ENCODE measurements around the gene SAMD3. TPM values are rescaled to one million over a fixed set of nuclear protein-coding genes. Genes with fewer than 3 reads are reported as not detected.
"Not testable (repeated sequence)": the region's sequence is repeated elsewhere in the genome, so short reads cannot be mapped to it uniquely, and the experiment has no call there.

SAMD3 gene
- total RNA-seq, 1 experiment from 2014 or later: 7.5 TPM

- TF ChIP-seq MAX (IDR thresholded peaks at IDR 0.05): no peak; the same call in 1 of the 2 replicates
Observed at GRCh38 chr6:130178692-130179091, 44.1 kb downstream of the SAMD3 start (continued).

- CTCF ChIA-PET: no interaction called here
- no peak overlapping the region for H3K27ac ChIP-seq (ENCODE audit: low read depth, low read length)
- H3K9me2 ChIP-seq (ENCODE audit: insufficient read depth): no peaks in the 10 kb centered on the region
- intact Hi-C loops (cut with micrococcal nuclease): no loop called here
- H3K4me3 ChIP-seq (replicated peaks in 1 of 2; ENCODE audit: low read depth in 1 of 2, low read length in 2 of 2): no peak overlapping the region
- DNase-seq (ENCODE audit: low read depth, low spot score) (no peak), ATAC-seq (no peak)
- no peaks in the 10 kb centered on the region for H3K9me3 ChIP-seq (ENCODE audit: control insufficient read depth in 1 of 2, insufficient read depth in 1 of 2, low read depth in 1 of 2, low read length in 2 of 2)
- H2AFZ ChIP-seq (ENCODE audit: low read depth, low read length, poor library complexity, severe bottlenecking): no peak overlapping the region
- POLR2A ChIA-PET: no interaction called here
- H3K4me2 ChIP-seq (ENCODE audit: low read length): no peak overlapping the region
- H3K79me2 ChIP-seq (ENCODE audit: insufficient read depth, low read length): no peaks in the 10 kb centered on the region
- peaks cover 11 to 13% of the 10 kb centered on the region in 2 experiments for H3K4me1 ChIP-seq (ENCODE audit: control insufficient read depth in 1 of 2, insufficient read depth in 2 of 2, low read length in 2 of 2)
- H3K27me3 ChIP-seq (ENCODE audit: insufficient read depth, low read length): no peaks in the 10 kb centered on the region
- H3K9ac ChIP-seq (ENCODE audit: low read length): no peak overlapping the region
- no peaks in the 10 kb centered on the region for H4K20me1 ChIP-seq (ENCODE audit: insufficient read depth)
- TF ChIP-seq ELF1 (IDR thresholded peaks at IDR 0.05; ENCODE audit: borderline replicate concordance, low read depth) (no peak), POLR2AphosphoS5 (IDR thresholded peaks at IDR 0.05; ENCODE audit: low read depth, low read length) (no peak), YY1 (IDR thresholded peaks at IDR 0.05; ENCODE audit: extremely low read depth, insufficient replicate concordance, low read depth, low read length) (no peak), TCF7L2 (IDR thresholded peaks at IDR 0.05; ENCODE audit: borderline replicate concordance, extremely low read depth, insufficient read depth, insufficient read length) (no peak), REST (IDR thresholded peaks at IDR 0.05; ENCODE audit: low read depth) (no peak), ZBTB33 (IDR thresholded peaks at IDR 0.05; ENCODE audit: extremely low read depth, insufficient replicate concordance, low read length) (no peak), JUND (IDR thresholded peaks at IDR 0.05) (no peak), ZFX (IDR thresholded peaks at IDR 0.05) (no peak), CEBPB (IDR thresholded peaks at IDR 0.05; ENCODE audit: low read depth) (no peak), EGR1 (IDR thresholded peaks at IDR 0.05; ENCODE audit: low read depth) (no peak), CBX3 (IDR thresholded peaks at IDR 0.05; ENCODE audit: low read depth) (no peak)
- RAD21 ChIA-PET (ENCODE audit: low non-redundant PET in 1 of 2, low total read pairs in 2 of 2, uncharacterized antibody in 2 of 2, unreplicated experiment in 2 of 2): no interaction called here
- no TSS peak for BruUV-seq (replicated peaks)
- no peaks in the 10 kb centered on the region for H3K36me3 ChIP-seq (ENCODE audit: control insufficient read depth in 1 of 2, insufficient read depth in 2 of 2, low read length in 2 of 2)
Observed at GRCh38 chr6:130176378-130176777, 46.4 kb downstream of the SAMD3 start.

GRCh38 chr6:130173377-130174004 lies 49.3 kb downstream of the SAMD3 start:
- BruUV-seq (replicated peaks); H2AFZ ChIP-seq (ENCODE audit: low read depth, low read length, poor library complexity, severe bottlenecking); H3K36me3 ChIP-seq (ENCODE audit: control insufficient read depth in 1 of 2, insufficient read depth in 2 of 2, low read length in 2 of 2); H3K27me3 ChIP-seq (ENCODE audit: insufficient read depth, low read length); H3K4me3 ChIP-seq (replicated peaks in 1 of 2; ENCODE audit: low read depth in 1 of 2, low read length in 2 of 2); H3K9me3 ChIP-seq (ENCODE audit: control insufficient read depth in 1 of 2, insufficient read depth in 1 of 2, low read depth in 1 of 2, low read length in 2 of 2); H3K79me2 ChIP-seq (ENCODE audit: insufficient read depth, low read length); H3K27ac ChIP-seq (ENCODE audit: low read depth, low read length); CTCF ChIA-PET; H3K9me2 ChIP-seq (ENCODE audit: insufficient read depth); ATAC-seq; POLR2A ChIA-PET; H3K4me2 ChIP-seq (ENCODE audit: low read length); H3K9ac ChIP-seq (ENCODE audit: low read length); RAD21 ChIA-PET (ENCODE audit: low non-redundant PET in 1 of 2, low total read pairs in 2 of 2, uncharacterized antibody in 2 of 2, unreplicated experiment in 2 of 2); H4K20me1 ChIP-seq (ENCODE audit: insufficient read depth); H3K4me1 ChIP-seq (ENCODE audit: control insufficient read depth in 1 of 2, insufficient read depth in 2 of 2, low read length in 2 of 2); DNase-seq (ENCODE audit: low read depth, low spot score); intact Hi-C loops (cut with micrococcal nuclease): not testable (repeated sequence)

Measured in HCT116 (cell line).